Measurements from ENCODE around the gene ANO2.

DNA sequence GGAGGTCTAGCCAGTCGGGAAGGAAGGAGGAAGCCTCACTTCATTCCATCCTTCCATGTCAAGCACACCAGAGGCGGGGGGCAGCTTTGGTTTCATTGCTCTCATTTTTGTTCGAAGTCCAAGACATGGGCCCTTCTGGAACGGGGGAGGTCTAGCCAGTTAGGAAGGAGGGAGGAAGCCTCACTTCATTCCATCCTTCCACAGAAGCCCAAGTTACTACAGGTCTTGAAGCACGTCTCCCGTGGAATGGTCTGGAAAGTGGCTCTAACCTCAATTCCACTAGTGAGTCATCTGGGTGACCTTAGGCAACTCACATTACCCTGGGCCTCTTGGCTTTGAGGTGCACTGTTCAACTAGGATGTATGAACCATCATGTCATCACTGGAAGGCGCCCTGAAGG lies 356.9 kb downstream of the ANO2 start:
- no peak for TF ChIP-seq POLR2A (IDR thresholded peaks at IDR 0.05; ENCODE audit: extremely low read depth, insufficient read length)
- TF ChIP-seq, protein P1, sequence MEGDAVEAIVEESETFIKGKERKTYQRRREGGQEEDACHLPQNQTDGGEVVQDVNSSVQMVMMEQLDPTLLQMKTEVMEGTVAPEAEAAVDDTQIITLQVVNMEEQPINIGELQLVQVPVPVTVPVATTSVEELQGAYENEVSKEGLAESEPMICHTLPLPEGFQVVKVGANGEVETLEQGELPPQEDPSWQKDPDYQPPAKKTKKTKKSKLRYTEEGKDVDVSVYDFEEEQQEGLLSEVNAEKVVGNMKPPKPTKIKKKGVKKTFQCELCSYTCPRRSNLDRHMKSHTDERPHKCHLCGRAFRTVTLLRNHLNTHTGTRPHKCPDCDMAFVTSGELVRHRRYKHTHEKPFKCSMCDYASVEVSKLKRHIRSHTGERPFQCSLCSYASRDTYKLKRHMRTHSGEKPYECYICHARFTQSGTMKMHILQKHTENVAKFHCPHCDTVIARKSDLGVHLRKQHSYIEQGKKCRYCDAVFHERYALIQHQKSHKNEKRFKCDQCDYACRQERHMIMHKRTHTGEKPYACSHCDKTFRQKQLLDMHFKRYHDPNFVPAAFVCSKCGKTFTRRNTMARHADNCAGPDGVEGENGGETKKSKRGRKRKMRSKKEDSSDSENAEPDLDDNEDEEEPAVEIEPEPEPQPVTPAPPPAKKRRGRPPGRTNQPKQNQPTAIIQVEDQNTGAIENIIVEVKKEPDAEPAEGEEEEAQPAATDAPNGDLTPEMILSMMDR (IDR thresholded peaks at IDR 0.05; ENCODE audit: low read depth, low read length) = no peak
- TF ChIP-seq, protein P2, sequence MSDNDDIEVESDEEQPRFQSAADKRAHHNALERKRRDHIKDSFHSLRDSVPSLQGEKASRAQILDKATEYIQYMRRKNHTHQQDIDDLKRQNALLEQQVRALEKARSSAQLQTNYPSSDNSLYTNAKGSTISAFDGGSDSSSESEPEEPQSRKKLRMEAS (IDR thresholded peaks at IDR 0.05; ENCODE audit: low read depth, low read length) = no peak

Data from NB4 (cell line).